ENCODE measurements around the gene MAGEB16. TPM values are rescaled to one million over a fixed set of nuclear protein-coding genes. Genes with fewer than 3 reads are reported as not detected.

Gene MAGEB16
- total RNA-seq: not detected

- Mint-ChIP-seq H3K27me3 (no peaks in the 10 kb centered on the region), H3K4me1 (no peaks in the 10 kb centered on the region), H3K4me3 (no peak within 1 kb of the TSS), H3K36me3 (no peaks in the 10 kb centered on the region), H3K9me3 (ENCODE audit: low read depth) (no peaks in the 10 kb centered on the region), H3K27ac (no peak within 1 kb of the TSS)
- ATAC-seq (no peak), DNase-seq (no peak)
- CTCF ChIA-PET: no interaction called here
Observed at GRCh38 chrX:35798042-35798441, at the start of gene MAGEB16. Gene MAGEB16, plus strand, starts transcription at chrX:35798342. Its CDS starts 3,855 bp downstream, at chrX:35802197.

- Mint-ChIP-seq H3K4me3 (no peak overlapping the region), H3K36me3 (no peaks in the 10 kb centered on the region)
- CTCF ChIA-PET: no interaction called here
Observed at GRCh38 chrX:35773958-35774564, 24.1 kb upstream of the MAGEB16 start.

GRCh38 chrX:35785075-35785474 lies 13.1 kb upstream of the MAGEB16 start:
- no peak for DNase-seq
- no peaks in the 10 kb centered on the region for H3K27me3 Mint-ChIP-seq
- H3K27ac Mint-ChIP-seq: no peak overlapping the region
- CTCF ChIA-PET: no interaction called here
- H3K4me1 Mint-ChIP-seq: no peaks in the 10 kb centered on the region
- H3K9me3 Mint-ChIP-seq (ENCODE audit: low read depth): no peaks in the 10 kb centered on the region
- no peaks in the 10 kb centered on the region for H3K36me3 Mint-ChIP-seq
- no peak for ATAC-seq
- no peak overlapping the region for H3K4me3 Mint-ChIP-seq

More at GRCh38 chrX:35773958-35774564, 24.1 kb upstream of the MAGEB16 start:
- no peaks in the 10 kb centered on the region for H3K27me3 Mint-ChIP-seq
- no peak overlapping the region for H3K27ac Mint-ChIP-seq
- H3K9me3 Mint-ChIP-seq (ENCODE audit: low read depth): no peaks in the 10 kb centered on the region
- H3K4me1 Mint-ChIP-seq: no peaks in the 10 kb centered on the region
- DNase-seq: no peak
- ATAC-seq: no peak

- H3K36me3 Mint-ChIP-seq: no peaks in the 10 kb centered on the region
- DNase-seq: no peak
- CTCF ChIA-PET: no interaction called here
- H3K4me3 Mint-ChIP-seq: no peak overlapping the region
- H3K27me3 Mint-ChIP-seq: no peaks in the 10 kb centered on the region
- H3K4me1 Mint-ChIP-seq: no peaks in the 10 kb centered on the region
- no peak overlapping the region for H3K27ac Mint-ChIP-seq
- no peaks in the 10 kb centered on the region for H3K9me3 Mint-ChIP-seq (ENCODE audit: low read depth)
- no peak for ATAC-seq
Observed at GRCh38 chrX:35786271-35786670, 11.9 kb upstream of the MAGEB16 start.

- H3K27ac Mint-ChIP-seq: no peak overlapping the region
- no peaks in the 10 kb centered on the region for H3K9me3 Mint-ChIP-seq (ENCODE audit: low read depth)
- H3K4me3 Mint-ChIP-seq: no peak overlapping the region
- CTCF ChIA-PET: no interaction called here
- ATAC-seq (no peak), DNase-seq (no peak)
- H3K4me1 Mint-ChIP-seq: no peaks in the 10 kb centered on the region
- no peaks in the 10 kb centered on the region for H3K27me3 Mint-ChIP-seq
- no peaks in the 10 kb centered on the region for H3K36me3 Mint-ChIP-seq
Observed at GRCh38 chrX:35787867-35788266, 10.3 kb upstream of the MAGEB16 start.

- H3K27ac Mint-ChIP-seq: no peak overlapping the region
- H3K4me1 Mint-ChIP-seq: no peaks in the 10 kb centered on the region
- H3K4me3 Mint-ChIP-seq: no peak overlapping the region
Observed at GRCh38 chrX:35800474-35800873, 2.3 kb downstream of the MAGEB16 start.

GRCh38 chrX:35809781-35810180 lies 11.6 kb downstream of the MAGEB16 start:
- no peak for DNase-seq
- Mint-ChIP-seq H3K4me3 (no peak overlapping the region), H3K27ac (no peak overlapping the region)

More at GRCh38 chrX:35800474-35800873, 2.3 kb downstream of the MAGEB16 start:
- no peaks in the 10 kb centered on the region for H3K36me3 Mint-ChIP-seq
- no peaks in the 10 kb centered on the region for H3K27me3 Mint-ChIP-seq
- CTCF ChIA-PET: no interaction called here
- no peak for ATAC-seq
- H3K9me3 Mint-ChIP-seq (ENCODE audit: low read depth): no peaks in the 10 kb centered on the region
- DNase-seq: no peak

GRCh38 chrX:35819241-35819640 lies 21.1 kb downstream of the MAGEB16 start:
- no peak overlapping the region for H3K27ac Mint-ChIP-seq
- CTCF ChIA-PET: no interaction called here
- H3K27me3 Mint-ChIP-seq: no peaks in the 10 kb centered on the region
- H3K36me3 Mint-ChIP-seq: no peaks in the 10 kb centered on the region
- no peaks in the 10 kb centered on the region for H3K4me1 Mint-ChIP-seq
- H3K4me3 Mint-ChIP-seq: no peak overlapping the region
- H3K9me3 Mint-ChIP-seq (ENCODE audit: low read depth): no peaks in the 10 kb centered on the region
- DNase-seq (no peak), ATAC-seq (no peak)

More at GRCh38 chrX:35809781-35810180, 11.6 kb downstream of the MAGEB16 start:
- no peaks in the 10 kb centered on the region for H3K4me1 Mint-ChIP-seq
- H3K36me3 Mint-ChIP-seq: no peaks in the 10 kb centered on the region
- H3K27me3 Mint-ChIP-seq: no peaks in the 10 kb centered on the region
- CTCF ChIA-PET: no interaction called here
- no peak for ATAC-seq
- no peaks in the 10 kb centered on the region for H3K9me3 Mint-ChIP-seq (ENCODE audit: low read depth)

GRCh38 chrX:35826503-35826902 lies 28.4 kb downstream of the MAGEB16 start:
- H3K9me3 Mint-ChIP-seq (ENCODE audit: low read depth): peaks cover 1% of the 10 kb centered on the region
- H3K4me1 Mint-ChIP-seq: no peaks in the 10 kb centered on the region
- CTCF ChIA-PET: no interaction called here
- H3K27me3 Mint-ChIP-seq: no peaks in the 10 kb centered on the region
- DNase-seq: no peak
- no peak overlapping the region for H3K27ac Mint-ChIP-seq
- no peak for ATAC-seq
- no peak overlapping the region for H3K4me3 Mint-ChIP-seq
- H3K36me3 Mint-ChIP-seq: no peaks in the 10 kb centered on the region

GRCh38 chrX:35829501-35829900 lies 31.4 kb downstream of the MAGEB16 start:
- CTCF ChIA-PET: no interaction called here
- Mint-ChIP-seq H3K9me3 (ENCODE audit: low read depth) (peaks cover 7% of the 10 kb centered on the region), H3K27me3 (no peaks in the 10 kb centered on the region), H3K4me1 (no peaks in the 10 kb centered on the region), H3K4me3 (no peak overlapping the region), H3K27ac (no peak overlapping the region), H3K36me3 (no peaks in the 10 kb centered on the region)
- ATAC-seq (no peak), DNase-seq (no peak)

- Mint-ChIP-seq H3K4me3 (no peak overlapping the region), H3K27ac (no peak overlapping the region), H3K4me1 (no peaks in the 10 kb centered on the region), H3K36me3 (no peaks in the 10 kb centered on the region), H3K27me3 (no peaks in the 10 kb centered on the region), H3K9me3 (ENCODE audit: low read depth) (no peaks in the 10 kb centered on the region)
- CTCF ChIA-PET: no interaction called here
- no peak for ATAC-seq
- no peak for DNase-seq
Observed at GRCh38 chrX:35841872-35842271, 43.7 kb downstream of the MAGEB16 start.

GRCh38 chrX:35842674-35843073 lies 44.5 kb downstream of the MAGEB16 start:
- Mint-ChIP-seq H3K4me3 (no peak overlapping the region), H3K9me3 (ENCODE audit: low read depth) (no peaks in the 10 kb centered on the region), H3K27ac (no peak overlapping the region), H3K36me3 (no peaks in the 10 kb centered on the region), H3K27me3 (no peaks in the 10 kb centered on the region), H3K4me1 (no peaks in the 10 kb centered on the region)
- DNase-seq (no peak), ATAC-seq (no peak)
- CTCF ChIA-PET: no interaction called here

GRCh38 chrX:35847736-35848135 lies 49.6 kb downstream of the MAGEB16 start:
- ATAC-seq: no peak

More at GRCh38 chrX:35847736-35848135, 49.6 kb downstream of the MAGEB16 start:
- Mint-ChIP-seq H3K4me1 (no peaks in the 10 kb centered on the region), H3K4me3 (no peak overlapping the region), H3K27ac (no peak overlapping the region), H3K27me3 (no peaks in the 10 kb centered on the region), H3K9me3 (ENCODE audit: low read depth) (no peaks in the 10 kb centered on the region), H3K36me3 (no peaks in the 10 kb centered on the region)
- CTCF ChIA-PET: no interaction called here
- no peak for DNase-seq

Measured in activated CD8-positive, alpha-beta memory T cell treated with anti-CD3 and anti-CD28 coated beads, Interleukin-2, amount 10 ng/mL, durations not matched to agents 7 days and 5 days (primary cell).